HEK293 (cell line): ENCODE measurements around the gene STX10.

Experiments
- CTCF ChIA-PET: fragments of 350-600 bp; formaldehyde crosslinking; extraction: SDS; loops from one replicate; lab custom pipeline; 2021; ENCODE audit warnings: antibody characterized with exemption; lab: Yijun Ruan, JAX
- POLR2A ChIA-PET: fragments of 300-600 bp; formaldehyde crosslinking; extraction: SDS; loops from one replicate; lab custom pipeline; 2020; ENCODE audit warnings: antibody characterized with exemption, inconsistent platforms; lab: Yijun Ruan, JAX
- H3K27ac ChIP-seq: fragments of 200-500 bp; sonication (Bioruptor generic); 2 replicates; pipeline ENCODE4 v1.5.1; 2014; ENCODE audit warnings: low read depth, low read length, control low read depth, inconsistent platforms; ENCODE audit errors: extremely low read depth
- H3K36me3 ChIP-seq, 2 experiments: fragments of 200-500 bp in 1 of 2; sonication (Bioruptor generic) in 1 of 2; 1 replicate in 1 of 2; 2 replicates in 1 of 2; pipeline ENCODE4 v1.5.1; 2014 to 2017; ENCODE audit warnings: inconsistent platforms in 2 of 2, low read length in 2 of 2; ENCODE audit not compliant: control insufficient read depth in 2 of 2, insufficient read depth in 1 of 2
- H3K4me1 ChIP-seq: fragments of 200-500 bp; sonication (Bioruptor generic); 2 replicates; pipeline ENCODE4 v1.5.1; 2014; ENCODE audit warnings: mild to moderate bottlenecking, low read length, inconsistent platforms; ENCODE audit not compliant: control insufficient read depth, insufficient read depth
- H3K4me3 ChIP-seq: 2 replicates; pipeline ENCODE4 v1.5.1; 2011; ENCODE audit warnings: low read depth, mild to moderate bottlenecking, control low read depth, low read length, moderate library complexity
- H3K9me3 ChIP-seq: fragments of 200-500 bp; sonication (Bioruptor generic); 2 replicates; pipeline ENCODE4 v1.5.1; 2014; ENCODE audit warnings: low read depth, low read length, inconsistent platforms; ENCODE audit not compliant: control insufficient read depth, insufficient read depth
- GLIS1 ChIP-seq: fragments of 450-650 bp; formaldehyde crosslinking; IDR thresholded peaks from 2 replicates; pipeline ENCODE4 v1.5.1; 2016; ENCODE audit warnings: missing biosample characterization, missing genetic modification characterization
- PATZ1 ChIP-seq: fragments of 450-650 bp; formaldehyde crosslinking; IDR thresholded peaks from 2 replicates; pipeline ENCODE4 v1.5.1; 2016; ENCODE audit warnings: missing biosample characterization, missing genetic modification characterization
- PBX3 ChIP-seq: sonication (generic); formaldehyde crosslinking; IDR thresholded peaks from 2 replicates; pipeline ENCODE4 v1.8.1; 2022; ENCODE audit warnings: mild to moderate bottlenecking, moderate library complexity, missing genetic modification reagents
- PRDM10 ChIP-seq: fragments of 450-650 bp; formaldehyde crosslinking; IDR thresholded peaks from 2 replicates; pipeline ENCODE4 v1.5.1; 2016; ENCODE audit warnings: missing biosample characterization, missing genetic modification characterization
- SCRT1 ChIP-seq: fragments of 450-650 bp; formaldehyde crosslinking; IDR thresholded peaks from 2 replicates; pipeline ENCODE4 v1.5.1; 2016; ENCODE audit warnings: missing biosample characterization, missing genetic modification characterization, borderline replicate concordance
- SCRT2 ChIP-seq: fragments of 450-650 bp; formaldehyde crosslinking; IDR thresholded peaks from 2 replicates; pipeline ENCODE4 v1.5.1; 2016; ENCODE audit warnings: missing biosample characterization, missing genetic modification characterization
- ZBTB17 ChIP-seq: fragments of 450-650 bp; formaldehyde crosslinking; IDR thresholded peaks from 2 replicates; pipeline ENCODE4 v1.5.1; 2016; ENCODE audit warnings: missing biosample characterization, missing genetic modification characterization
- ZIC2 ChIP-seq: fragments of 450-650 bp; formaldehyde crosslinking; IDR thresholded peaks from 2 replicates; pipeline ENCODE4 v1.5.1; 2016; ENCODE audit warnings: missing biosample characterization, missing genetic modification characterization
- ZNF112 ChIP-seq: fragments of 450-650 bp; formaldehyde crosslinking; IDR thresholded peaks from 2 replicates; pipeline ENCODE4 v1.5.0; 2017; ENCODE audit warnings: missing biosample characterization, missing genetic modification characterization
- ZNF26 ChIP-seq: fragments of 450-650 bp; formaldehyde crosslinking; IDR thresholded peaks from 2 replicates; pipeline ENCODE4 v1.5.1; 2016; ENCODE audit warnings: missing biosample characterization, missing genetic modification characterization
- ZNF335 ChIP-seq: fragments of 450-650 bp; formaldehyde crosslinking; conservative IDR thresholded peaks from 2 replicates; pipeline ENCODE4 v1.5.1; 2016; ENCODE audit warnings: missing biosample characterization, missing genetic modification characterization
- ZNF398 ChIP-seq: fragments of 450-650 bp; formaldehyde crosslinking; IDR thresholded peaks from 2 replicates; pipeline ENCODE4 v1.5.1; 2017; ENCODE audit warnings: missing biosample characterization, missing genetic modification characterization
- ZNF600 ChIP-seq: fragments of 450-650 bp; formaldehyde crosslinking; IDR thresholded peaks from 2 replicates; pipeline ENCODE4 v1.5.1; 2016; ENCODE audit warnings: missing biosample characterization, missing genetic modification characterization
- ZNF610 ChIP-seq: fragments of 450-650 bp; formaldehyde crosslinking; IDR thresholded peaks from 2 replicates; pipeline ENCODE4 v1.5.1; 2016; ENCODE audit warnings: missing biosample characterization, missing genetic modification characterization, borderline replicate concordance

Gene STX10

GRCh38 chr19:13120817-13121216, 29.4 kb downstream of the STX10 start:
- Histone ChIP-seq H3K4me1 (peaks cover 7% of the 10 kb centered on the region), H3K4me3 (no peak overlapping the region), H3K36me3 (peaks cover 0 to 48% of the 10 kb centered on the region in 2 experiments; a peak in 2 of 3 replicates), H3K9me3 (no peaks in the 10 kb centered on the region), H3K27ac (no peak overlapping the region)
- no peak for TF ChIP-seq ZNF26 (tag by site-specific recombination)
- peak; percentile 95 for TF ChIP-seq ZIC2
- TF ChIP-seq ZNF398 (tag by site-specific recombination) = no peak
- TF ChIP-seq ZNF335 = no peak
- no peak for TF ChIP-seq PATZ1
- TF ChIP-seq GLIS1 = peak; percentile 75
- peak; percentile 93 for TF ChIP-seq SCRT2 (tag by site-specific recombination)
- peak; percentile 52; the same call in 1 of the 2 replicates for TF ChIP-seq SCRT1
- ChIA-PET POLR2A (interaction anchor here (0.5 to 4.2 kb wide), 5 partner anchors 26 to 439 kb away, joined by 3 to 27 read pairs (median 4); partner anchors contain the start of genes DHPS, IER2 and STX10), CTCF (interaction anchor here (0.6 to 1.6 kb wide), 3 partner anchors 27 to 274 kb away, joined by 3 read pairs; no protein-coding TSS in a partner anchor)

GRCh38 chr19:13120031-13120430, 30.1 kb downstream of the STX10 start:
- POLR2A ChIA-PET = interaction anchor here (0.7 to 4.2 kb wide), 5 partner anchors 8 to 35 kb away, joined by 3 to 48 read pairs (median 18); partner anchors contain the start of genes IER2 and STX10
- CTCF ChIA-PET = interaction anchor here (0.5 to 1.6 kb wide), 5 partner anchors 26 to 343 kb away, joined by 3 to 8 read pairs (median 3); no protein-coding TSS in a partner anchor
- H3K4me3 ChIP-seq = no peak overlapping the region
- no peak for TF ChIP-seq ZNF610
- TF ChIP-seq ZNF600 (tag by site-specific recombination) = peak; percentile 2; the same call in 1 of the 2 replicates
- TF ChIP-seq, all 188 proteins: peak for 1
- H3K4me1 ChIP-seq = peaks cover 7% of the 10 kb centered on the region
- no peaks in the 10 kb centered on the region for H3K9me3 ChIP-seq
- H3K36me3 ChIP-seq = peaks cover 0 to 49% of the 10 kb centered on the region in 2 experiments; a peak in 2 of 3 replicates
- H3K27ac ChIP-seq = no peak overlapping the region

- Histone ChIP-seq H3K27ac (no peak overlapping the region; the same call in 1 of the 2 replicates), H3K4me3 (no peak overlapping the region; the same call in 1 of the 2 replicates), H3K36me3 (peaks cover 2 to 50% of the 10 kb centered on the region in 2 experiments; a peak in 2 of 3 replicates), H3K9me3 (no peaks in the 10 kb centered on the region), H3K4me1 (peaks cover 7% of the 10 kb centered on the region)
- TF ChIP-seq PRDM10 (tag by site-specific recombination) = peak; percentile 38; the same call in 1 of the 2 replicates
- peak; percentile 68 for TF ChIP-seq ZBTB17
- TF ChIP-seq ZNF600 (tag by site-specific recombination) = peak; percentile 43; the same call in 1 of the 2 replicates
- no peak for TF ChIP-seq ZNF112 (tag by site-specific recombination)
- no peak for TF ChIP-seq PBX3
- POLR2A ChIA-PET = interaction anchor here (0.7 to 4.2 kb wide), 5 partner anchors 9 to 35 kb away, joined by 3 to 48 read pairs (median 18); partner anchors contain the start of genes IER2 and STX10
- CTCF ChIA-PET = interaction anchor here (0.6 to 1.6 kb wide), 5 partner anchors 25 to 154 kb away, joined by 3 to 8 read pairs (median 3); no protein-coding TSS in a partner anchor
These were observed 30.5 kb downstream of the STX10 start for GRCh38 chr19:13119627-13120026.
